OCI-LY7 (cell line): ENCODE results near the gene RTN4R. TPM values are rescaled to one million over a fixed set of nuclear protein-coding genes. Genes with fewer than 3 reads are reported as not detected.
"Not testable (repeated sequence)": the region's sequence is repeated elsewhere in the genome, so short reads cannot be mapped to it uniquely, and the experiment has no call there.

Source experiments
- BruUV-seq: library from RNA; stranded (reverse); fragments of 400-500 nt; replicated peaks from 2 replicates; lab custom pipeline; 2021; lab: Mats Ljungman, UMichigan
- CTCF ChIA-PET: fragments of 300-600 bp; sonication (Branson Sonifier 250); formaldehyde crosslinking; loops from one replicate; lab custom pipeline; 2022; ENCODE audit warnings: antibody characterized with exemption; ENCODE audit not compliant: unreplicated experiment; lab: Charles Lee
- POLR2A ChIA-PET: fragments of 300-600 bp; sonication (Branson Sonifier 250); formaldehyde crosslinking; loops from one replicate; lab custom pipeline; 2022; ENCODE audit warnings: antibody characterized with exemption; lab: Charles Lee
- DNase-seq: peaks from one replicate; pipeline ENCODE4 v3.0.0-alpha.2; 2015; ENCODE audit warnings: low spot score
- H2AFZ ChIP-seq: fragments of 200-600 bp; sonication (generic), shearing (Covaris generic); 2 replicates; pipeline ENCODE4 v1.6.1; 2014; ENCODE audit warnings: mild to moderate bottlenecking, antibody characterized with exemption, low read length, moderate library complexity
- H3K27ac ChIP-seq: fragments of 200-600 bp; sonication (generic); 2 replicates; pipeline ENCODE4 v1.5.1; 2014; ENCODE audit warnings: mixed run types, low read depth, mild to moderate bottlenecking, moderate library complexity, low read length, inconsistent platforms; ENCODE audit not compliant: poor library complexity, severe bottlenecking
- H3K36me3 ChIP-seq: fragments of 200-600 bp; sonication (generic); 2 replicates; pipeline ENCODE4 v1.6.1; 2014; ENCODE audit warnings: mild to moderate bottlenecking, antibody characterized with exemption, low read length, moderate library complexity, mixed read lengths; ENCODE audit not compliant: insufficient read depth
- H3K4me1 ChIP-seq: fragments of 200-600 bp; sonication (generic); 2 replicates; pipeline ENCODE4 v1.5.1; 2014; ENCODE audit warnings: mild to moderate bottlenecking, low read length; ENCODE audit not compliant: insufficient read depth, poor library complexity, severe bottlenecking
- H3K4me2 ChIP-seq: fragments of 200-600 bp; sonication (generic); 2 replicates; pipeline ENCODE4 v1.6.1; 2014; ENCODE audit warnings: mild to moderate bottlenecking, low read length
- H3K4me3 ChIP-seq: fragments of 200-600 bp; sonication (generic); 2 replicates; pipeline ENCODE4 v1.5.1; 2014; ENCODE audit warnings: mild to moderate bottlenecking, low read depth, low read length; ENCODE audit not compliant: poor library complexity, severe bottlenecking
- H3K79me2 ChIP-seq: fragments of 200-600 bp; sonication (generic); 2 replicates; pipeline ENCODE4 v1.6.1; 2016; ENCODE audit warnings: low read depth, mild to moderate bottlenecking, low read length, moderate library complexity, mixed read lengths; ENCODE audit not compliant: insufficient read depth
- H3K9me2 ChIP-seq: fragments of 200-600 bp; sonication (generic); 2 replicates; pipeline ENCODE4 v1.6.1; 2016; ENCODE audit warnings: mild to moderate bottlenecking, low read length, mixed read lengths; ENCODE audit not compliant: insufficient read depth
- H3K9me3 ChIP-seq: fragments of 200-600 bp; sonication (generic); 2 replicates; pipeline ENCODE4 v1.6.1; 2014; ENCODE audit warnings: mild to moderate bottlenecking, mixed run types, low read length, mixed read lengths
- H4K20me1 ChIP-seq: fragments of 200-600 bp; sonication (generic); 2 replicates; pipeline ENCODE4 v1.6.1; 2014; ENCODE audit warnings: mild to moderate bottlenecking, antibody characterized with exemption, low read length, moderate library complexity, mixed read lengths; ENCODE audit not compliant: insufficient read depth
- EZH2phosphoT487 ChIP-seq: fragments of 200-600 bp; sonication (generic); IDR thresholded peaks from 2 replicates; pipeline ENCODE4 v1.6.1; 2018; ENCODE audit warnings: low read depth, borderline replicate concordance, mild to moderate bottlenecking, mixed run types, antibody characterized with exemption, low read length, moderate library complexity, mixed read lengths
- intact Hi-C: fragments of 100-400 bp; cut with micrococcal nuclease; formaldehyde crosslinking; loops from one replicate; pipeline ENCODE4 v1.10.0; 2022; ENCODE audit not compliant: unreplicated experiment
- total RNA-seq, 2 experiments: library from RNA; depleted of rRNA in 1 of 2; stranded (reverse); fragments of >200 nt in 1 of 2; shearing (Covaris generic) in 1 of 2; gene quantifications; 2 replicates each; pipeline ENCODE4 v1.2.3, GENCODE V29; 2014 to 2022
- TF ChIP-seq, protein P1 (sequence below): fragments of 200-600 bp; sonication (generic); conservative IDR thresholded peaks from 2 replicates; pipeline ENCODE4 v1.5.1; 2014; ENCODE audit warnings: mild to moderate bottlenecking, antibody characterized with exemption, low read length, moderate library complexity, mixed read lengths

The RTN4R gene
- total RNA-seq, 2 experiments from 2014 or later, result not detected

DNA sequence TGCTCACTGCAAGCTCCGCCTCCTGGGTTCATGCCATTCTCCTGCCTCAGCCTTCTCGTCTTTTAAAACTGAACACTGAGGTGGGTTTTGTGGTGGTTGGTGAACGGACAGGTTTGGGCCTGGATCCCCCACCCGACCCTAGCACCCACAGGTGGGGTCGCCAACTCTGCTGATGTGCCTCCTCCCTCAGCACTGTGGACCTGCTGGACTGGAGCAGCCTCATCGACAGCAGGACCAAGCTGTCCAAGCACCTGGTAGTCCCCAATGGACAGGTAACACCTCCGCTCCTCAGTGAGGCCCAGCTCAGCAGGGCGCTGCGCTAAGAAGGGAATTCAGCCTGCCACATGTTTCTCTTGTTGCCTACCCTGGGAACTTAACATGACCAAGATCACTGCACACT, 36.5 kb upstream of the RTN4R start:
- Histone ChIP-seq H3K27ac (no peak overlapping the region), H3K4me3 (no peak overlapping the region), H3K4me2 (no peak overlapping the region), H3K4me1 (no peaks in the 10 kb centered on the region), H3K9me2 (no peaks in the 10 kb centered on the region), H3K9me3 (no peaks in the 10 kb centered on the region), H3K36me3 (no peaks in the 10 kb centered on the region), H4K20me1 (no peaks in the 10 kb centered on the region), H2AFZ (no peak overlapping the region), H3K79me2 (no peaks in the 10 kb centered on the region)
- no TSS peak for BruUV-seq
- ChIA-PET POLR2A (no interaction called here), CTCF (no interaction called here)
- intact Hi-C loops, result no loop called here
- DNase-seq, result no peak
- TF ChIP-seq, protein P1, sequence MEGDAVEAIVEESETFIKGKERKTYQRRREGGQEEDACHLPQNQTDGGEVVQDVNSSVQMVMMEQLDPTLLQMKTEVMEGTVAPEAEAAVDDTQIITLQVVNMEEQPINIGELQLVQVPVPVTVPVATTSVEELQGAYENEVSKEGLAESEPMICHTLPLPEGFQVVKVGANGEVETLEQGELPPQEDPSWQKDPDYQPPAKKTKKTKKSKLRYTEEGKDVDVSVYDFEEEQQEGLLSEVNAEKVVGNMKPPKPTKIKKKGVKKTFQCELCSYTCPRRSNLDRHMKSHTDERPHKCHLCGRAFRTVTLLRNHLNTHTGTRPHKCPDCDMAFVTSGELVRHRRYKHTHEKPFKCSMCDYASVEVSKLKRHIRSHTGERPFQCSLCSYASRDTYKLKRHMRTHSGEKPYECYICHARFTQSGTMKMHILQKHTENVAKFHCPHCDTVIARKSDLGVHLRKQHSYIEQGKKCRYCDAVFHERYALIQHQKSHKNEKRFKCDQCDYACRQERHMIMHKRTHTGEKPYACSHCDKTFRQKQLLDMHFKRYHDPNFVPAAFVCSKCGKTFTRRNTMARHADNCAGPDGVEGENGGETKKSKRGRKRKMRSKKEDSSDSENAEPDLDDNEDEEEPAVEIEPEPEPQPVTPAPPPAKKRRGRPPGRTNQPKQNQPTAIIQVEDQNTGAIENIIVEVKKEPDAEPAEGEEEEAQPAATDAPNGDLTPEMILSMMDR, result no peak
- no peak for TF ChIP-seq EZH2phosphoT487

DNA sequence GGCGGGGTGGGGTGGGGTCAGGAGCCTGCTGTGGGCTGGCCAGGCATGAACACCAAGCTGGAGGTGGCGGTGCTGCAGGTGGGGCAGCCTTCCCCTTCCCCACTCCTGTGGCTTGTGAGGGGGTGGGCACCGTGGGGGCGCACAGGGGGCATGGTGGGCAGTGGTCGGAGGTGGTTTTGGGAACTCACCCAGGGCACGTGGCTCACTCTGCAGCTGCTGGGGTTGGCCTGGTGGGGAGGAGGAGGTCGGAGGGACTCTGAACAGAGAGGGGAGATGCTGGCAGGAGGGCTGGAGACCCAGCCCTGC, 35.1 kb upstream of the RTN4R start:
- H3K4me2 ChIP-seq, BruUV-seq, H3K27ac ChIP-seq, H3K9me2 ChIP-seq, POLR2A ChIA-PET, H4K20me1 ChIP-seq, H3K79me2 ChIP-seq, H3K9me3 ChIP-seq, H2AFZ ChIP-seq, DNase-seq, H3K36me3 ChIP-seq, H3K4me3 ChIP-seq, CTCF ChIA-PET, H3K4me1 ChIP-seq, intact Hi-C loops: not testable (repeated sequence)

DNA sequence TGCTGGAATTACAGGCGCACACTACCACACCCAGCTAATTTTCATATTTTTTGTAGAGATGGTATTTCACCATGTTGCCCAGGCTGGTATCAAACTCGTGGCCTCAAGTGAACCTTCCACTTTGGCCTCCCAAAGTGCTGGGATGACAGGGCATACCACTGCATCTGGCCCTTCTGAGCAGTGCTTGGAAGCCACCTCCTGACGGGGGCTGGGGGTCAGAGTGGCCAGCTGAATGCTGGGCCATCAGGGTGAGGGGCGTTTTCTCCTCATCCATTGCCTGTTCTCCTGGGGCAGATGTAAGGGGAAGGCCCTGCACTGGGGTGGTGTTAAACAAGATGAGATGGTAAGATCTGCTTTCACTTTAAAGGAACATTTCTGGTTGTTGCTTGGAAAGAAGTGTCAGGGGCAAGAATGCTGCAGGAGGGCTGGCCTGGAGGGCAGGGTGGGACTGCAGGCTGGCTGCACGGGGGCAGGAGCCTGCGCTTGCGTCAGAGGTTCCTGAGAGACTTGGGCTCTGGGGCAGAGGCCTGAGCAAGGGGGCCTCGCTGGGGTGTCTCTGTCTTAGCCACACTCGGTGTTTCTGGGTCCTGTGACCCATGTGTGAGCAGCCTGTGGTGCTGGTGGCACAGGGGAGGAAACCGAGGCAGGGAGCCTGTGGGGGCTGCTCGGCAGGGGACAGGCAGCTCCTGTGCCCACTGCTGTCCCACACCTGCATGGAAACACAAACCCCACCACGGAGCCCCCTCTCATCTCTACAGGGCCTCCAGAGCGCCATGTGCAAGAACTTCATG, 34.5 kb upstream of the RTN4R start:
- H3K36me3 ChIP-seq, result no peaks in the 10 kb centered on the region
- ChIA-PET POLR2A (no interaction called here), CTCF (no interaction called here)
- no peak overlapping the region for H3K4me3 ChIP-seq
- no TSS peak for BruUV-seq
- H3K79me2 ChIP-seq, result no peaks in the 10 kb centered on the region
- no peaks in the 10 kb centered on the region for H3K9me3 ChIP-seq
- H3K4me1 ChIP-seq, result no peaks in the 10 kb centered on the region
- H3K9me2 ChIP-seq, result no peaks in the 10 kb centered on the region
- intact Hi-C loops, result no loop called here
- no peaks in the 10 kb centered on the region for H4K20me1 ChIP-seq
- no peak for DNase-seq
- H2AFZ ChIP-seq, result no peak overlapping the region
- H3K4me2 ChIP-seq, result no peak overlapping the region
- TF ChIP-seq EZH2phosphoT487, result no peak
- TF ChIP-seq, protein P1, result no peak
- H3K27ac ChIP-seq, result no peak overlapping the region
